HCT116 (cell line): ENCODE results near the gene SLC25A29. TPM values are rescaled to one million over a fixed set of nuclear protein-coding genes. Genes with fewer than 3 reads are reported as not detected.

Experiments
- ATAC-seq: fragments of 200-7000 bp; cut with Tn5 transposase; 2 replicates; pipeline ENCODE4 v1.9.1; 2020; ENCODE audit warnings: mild to moderate bottlenecking, moderate library complexity
- BruUV-seq: library from RNA; stranded (reverse); fragments of 400-500 nt; replicated peaks from 2 replicates; lab custom pipeline; 2021; lab: Mats Ljungman, UMichigan
- CTCF ChIA-PET: fragments of 300-600 bp; sonication (Branson Sonifier 250); formaldehyde crosslinking; loops from one replicate; lab custom pipeline; 2021; ENCODE audit warnings: antibody characterized with exemption; lab: Charles Lee
- POLR2A ChIA-PET: fragments of 300-600, 350-600 bp; sonication (Branson Sonifier 250); formaldehyde crosslinking; loops from one replicate; lab custom pipeline; 2021; ENCODE audit warnings: antibody characterized with exemption; lab: Charles Lee
- RAD21 ChIA-PET, 2 experiments: fragments of 300-600 bp; sonication (Branson Sonifier 250); formaldehyde crosslinking; loops; one replicate each; lab custom pipeline; 2023; ENCODE audit warnings: low total read pairs in 2 of 2; ENCODE audit not compliant: uncharacterized antibody in 2 of 2, unreplicated experiment in 2 of 2, low non-redundant PET in 1 of 2; lab: Charles Lee
- DNase-seq: peaks from one replicate; pipeline ENCODE4 v3.0.0-alpha.2; 2010; ENCODE audit warnings: low read depth, low spot score
- H2AFZ ChIP-seq: fragments of 200-600 bp; shearing (Covaris generic), sonication (generic); 2 replicates; pipeline ENCODE4 v1.6.1; 2017; ENCODE audit warnings: low read depth, mixed run types, mixed read lengths, antibody characterized with exemption, low read length; ENCODE audit not compliant: poor library complexity, severe bottlenecking
- H3K27ac ChIP-seq: 2 replicates; pipeline ENCODE4 v1.5.1; 2012; ENCODE audit warnings: low read depth, low read length
- H3K27me3 ChIP-seq: fragments of 200-600 bp; sonication (generic); 2 replicates; pipeline ENCODE4 v1.6.1; 2016; ENCODE audit warnings: mixed run types, low read length, mixed read lengths; ENCODE audit not compliant: insufficient read depth
- H3K36me3 ChIP-seq, 2 experiments: fragments of 200-500 bp in 1 of 2; fragments of 200-600 bp in 1 of 2; sonication (Bioruptor generic) in 1 of 2; sonication (generic) in 1 of 2; 2 replicates each; pipeline versions ENCODE4 v1.5.1 to v1.6.1; 2014 to 2016; ENCODE audit warnings: low read length in 2 of 2, inconsistent platforms in 1 of 2, mixed read lengths in 1 of 2, mixed run types in 1 of 2; ENCODE audit not compliant: insufficient read depth in 2 of 2, control insufficient read depth in 1 of 2
- H3K4me1 ChIP-seq, 2 experiments: fragments of 200-600 bp in 1 of 2; sonication (generic) in 1 of 2; 2 replicates each; pipeline versions ENCODE4 v1.5.1 to v1.6.1; 2012 to 2017; ENCODE audit warnings: low read length in 2 of 2, inconsistent platforms in 1 of 2, mild to moderate bottlenecking in 1 of 2, mixed read lengths in 1 of 2, mixed run types in 1 of 2, moderate library complexity in 1 of 2; ENCODE audit not compliant: insufficient read depth in 2 of 2, control insufficient read depth in 1 of 2
- H3K4me2 ChIP-seq: fragments of 200-600 bp; sonication (generic); 2 replicates; pipeline ENCODE4 v1.6.1; 2017; ENCODE audit warnings: mixed run types, low read length, mixed read lengths
- H3K4me3 ChIP-seq, 2 experiments: fragments of 200-600 bp in 1 of 2; sonication (generic) in 1 of 2; replicated peaks in 1 of 2; 2 replicates each; pipeline ENCODE4 v1.5.1; 2011 to 2016; ENCODE audit warnings: low read length in 2 of 2, control low read depth in 1 of 2, low read depth in 1 of 2, mild to moderate bottlenecking in 1 of 2, mixed read lengths in 1 of 2, mixed run types in 1 of 2
- H3K79me2 ChIP-seq: fragments of 200-600 bp; sonication (generic); 2 replicates; pipeline ENCODE4 v1.6.1; 2017; ENCODE audit warnings: mild to moderate bottlenecking, mixed run types, low read length, moderate library complexity, mixed read lengths; ENCODE audit not compliant: insufficient read depth
- H3K9ac ChIP-seq: fragments of 200-600 bp; sonication (generic); 2 replicates; pipeline ENCODE4 v1.6.1; 2016; ENCODE audit warnings: low read length, mixed read lengths
- H3K9me2 ChIP-seq: fragments of 200-600 bp; sonication (generic), shearing (Covaris generic); 2 replicates; pipeline ENCODE4 v1.6.1; 2017; ENCODE audit warnings: mixed run types, mild to moderate bottlenecking, moderate library complexity; ENCODE audit not compliant: insufficient read depth
- H3K9me3 ChIP-seq, 2 experiments: fragments of 200-500 bp in 1 of 2; fragments of 200-600 bp in 1 of 2; sonication (Bioruptor generic) in 1 of 2; sonication (generic) in 1 of 2; 2 replicates each; pipeline ENCODE4 v1.6.1; 2014 to 2017; ENCODE audit warnings: low read length in 2 of 2, mixed read lengths in 2 of 2, inconsistent platforms in 1 of 2, low read depth in 1 of 2, mild to moderate bottlenecking in 1 of 2, mixed run types in 1 of 2, moderate library complexity in 1 of 2; ENCODE audit not compliant: control insufficient read depth in 1 of 2, insufficient read depth in 1 of 2
- H4K20me1 ChIP-seq: fragments of 200-600 bp; sonication (generic), shearing (Covaris generic); 2 replicates; pipeline ENCODE4 v1.6.1; 2017; ENCODE audit warnings: mixed run types, mild to moderate bottlenecking, moderate library complexity; ENCODE audit not compliant: insufficient read depth
- ATF3 ChIP-seq: IDR thresholded peaks from 2 replicates; pipeline ENCODE4 v1.6.1; 2012
- EGR1 ChIP-seq: IDR thresholded peaks from 2 replicates; pipeline ENCODE4 v1.6.1; 2012; ENCODE audit warnings: low read depth
- EZH2phosphoT487 ChIP-seq: fragments of 200-600 bp; IDR thresholded peaks from 2 replicates; pipeline ENCODE4 v1.6.1; 2018; ENCODE audit warnings: antibody characterized with exemption, borderline replicate concordance
- FOSL1 ChIP-seq: IDR thresholded peaks from 2 replicates; pipeline ENCODE4 v1.6.1; 2012; ENCODE audit warnings: low read depth
- POLR2A ChIP-seq: IDR thresholded peaks from 2 replicates; pipeline ENCODE4 v1.7.0; 2011; ENCODE audit warnings: borderline replicate concordance; ENCODE audit not compliant: insufficient read depth, insufficient read length; ENCODE audit errors: extremely low read depth
- POLR2AphosphoS5 ChIP-seq: IDR thresholded peaks from 2 replicates; pipeline ENCODE4 v1.6.1; 2011; ENCODE audit warnings: mild to moderate bottlenecking, low read depth, low read length, moderate library complexity
- SIN3A ChIP-seq: IDR thresholded peaks from 2 replicates; pipeline ENCODE4 v1.6.1; 2012; ENCODE audit warnings: low read depth
- SP1 ChIP-seq: IDR thresholded peaks from 2 replicates; pipeline ENCODE4 v1.6.1; 2012; ENCODE audit warnings: low read depth
- YY1 ChIP-seq: IDR thresholded peaks from 2 replicates; pipeline ENCODE4 v1.6.1; 2011; ENCODE audit warnings: low read length, low read depth, moderate library complexity, mild to moderate bottlenecking; ENCODE audit not compliant: insufficient replicate concordance; ENCODE audit errors: extremely low read depth
- ZBTB33 ChIP-seq: IDR thresholded peaks from 2 replicates; pipeline ENCODE4 v1.6.1; 2011; ENCODE audit warnings: mild to moderate bottlenecking, low read length, moderate library complexity; ENCODE audit not compliant: insufficient replicate concordance; ENCODE audit errors: extremely low read depth
- ZFX ChIP-seq: fragments of 450-650 bp; IDR thresholded peaks from 2 replicates; pipeline ENCODE4 v1.6.1; 2017
- intact Hi-C: fragments of 100-400 bp; cut with micrococcal nuclease; formaldehyde crosslinking; loops from 2 replicates; pipeline ENCODE4 v1.10.0; 2022
- total RNA-seq: library from RNA; stranded (reverse); gene quantifications from one replicate; pipeline ENCODE4 v1.2.1, GENCODE V29; 2021; ENCODE audit not compliant: unreplicated experiment

The SLC25A29 gene
- total RNA-seq, 1 experiment from 2014 or later: 38.7 TPM

- Histone ChIP-seq H3K9me2 (no peaks in the 10 kb centered on the region), H3K4me3 (no peak overlapping the region), H3K27ac (no peak overlapping the region), H3K4me1 (peaks cover 16 to 17% of the 10 kb centered on the region in 2 experiments), H3K79me2 (0 out of 2 replicates have a peak, but pooled peaks cover 2% of the 10 kb centered on the region), H3K9ac (no peak overlapping the region), H4K20me1 (no peaks in the 10 kb centered on the region), H3K9me3 (no peaks in the 10 kb centered on the region), H3K27me3 (no peaks in the 10 kb centered on the region), H3K36me3 (0 out of 4 replicates have a peak, but pooled peaks cover 0 to 3% of the 10 kb centered on the region in 2 experiments), H3K4me2 (no peak overlapping the region), H2AFZ (no peak overlapping the region)
- ATAC-seq (no peak), DNase-seq (no peak)
- RAD21 ChIA-PET: no interaction called here
- no TSS peak for BruUV-seq
- no peak for TF ChIP-seq SIN3A
- TF ChIP-seq ATF3: no peak
- no peak for TF ChIP-seq ZFX
- no peak for TF ChIP-seq EZH2phosphoT487
- no peak for TF ChIP-seq POLR2A
- TF ChIP-seq SP1: no peak
- TF ChIP-seq POLR2AphosphoS5: no peak
- TF ChIP-seq YY1: no peak
- no peak for TF ChIP-seq ZBTB33
- TF ChIP-seq FOSL1: no peak
- TF ChIP-seq EGR1: no peak
- POLR2A ChIA-PET: no interaction called here
- intact Hi-C loops: no loop called here
- CTCF ChIA-PET: no interaction called here
These were observed 7.0 kb downstream of the SLC25A29 start for GRCh38 chr14:100299238-100299560.
